Smooth muscle cell (in vitro differentiated cells): ENCODE measurements around the gene CETP. TPM values are rescaled to one million over a fixed set of nuclear protein-coding genes. Genes with fewer than 3 reads are reported as not detected.
A peak's percentile ranks its signal among the peaks of the same experiment; 100 is the strongest.

ENCODE experiments used
- DNase-seq: peaks from one replicate; lab custom pipeline; 2025; ENCODE audit not compliant: unreplicated experiment; lab: John Stamatoyannopoulos, UW
- H2AFZ ChIP-seq: fragments of 200-600 bp; sonication (generic); 2 replicates; pipeline ENCODE4 v1.6.0; 2016; ENCODE audit warnings: antibody characterized with exemption, low read depth, mild to moderate bottlenecking
- H3F3A ChIP-seq: fragments of 200-600 bp; sonication (generic); 2 replicates; pipeline ENCODE4 v1.6.0; 2017; ENCODE audit warnings: antibody characterized with exemption, low read depth
- H3K27ac ChIP-seq: fragments of 200-600 bp; sonication (generic); 2 replicates; pipeline ENCODE4 v1.5.1; 2016; ENCODE audit warnings: low read depth, mild to moderate bottlenecking
- H3K27me3 ChIP-seq: fragments of 200-600 bp; sonication (generic); 2 replicates; pipeline ENCODE4 v1.6.1; 2016; ENCODE audit warnings: low read depth, mild to moderate bottlenecking
- H3K36me3 ChIP-seq: fragments of 200-600 bp; sonication (generic); 2 replicates; pipeline ENCODE4 v1.5.1; 2016; ENCODE audit warnings: low read depth
- H3K4me1 ChIP-seq: fragments of 200-600 bp; sonication (generic); 2 replicates; pipeline ENCODE4 v1.5.1; 2016; ENCODE audit warnings: low read depth
- H3K4me2 ChIP-seq: fragments of 200-600 bp; sonication (generic); 2 replicates; pipeline ENCODE4 v1.6.0; 2016; ENCODE audit warnings: mild to moderate bottlenecking
- H3K4me3 ChIP-seq: fragments of 200-600 bp; sonication (generic); 2 replicates; pipeline ENCODE4 v1.5.1; 2016; ENCODE audit warnings: mild to moderate bottlenecking
- H3K79me2 ChIP-seq: fragments of 200-600 bp; sonication (generic); 2 replicates; pipeline ENCODE4 v1.6.0; 2016; ENCODE audit warnings: low read depth, mild to moderate bottlenecking
- H3K9ac ChIP-seq: fragments of 200-600 bp; sonication (generic); 2 replicates; pipeline ENCODE4 v1.6.0; 2016; ENCODE audit warnings: low read depth
- H3K9me3 ChIP-seq: fragments of 200-600 bp; sonication (generic); replicated peaks from 2 replicates; pipeline ENCODE4 v1.5.1; 2016; ENCODE audit warnings: low read depth
- H4K20me1 ChIP-seq: fragments of 200-600 bp; sonication (generic); 2 replicates; pipeline ENCODE4 v1.6.0; 2016; ENCODE audit warnings: low read depth
- WGBS: methylation state at CpG from one replicate; pipeline ENCODE4 v1.1.7; 2016; ENCODE audit warnings: low lambda C conversion rate; 5-methylcytosine and 5-hydroxymethylcytosine counted together
- polyA plus RNA-seq: library from polyadenylated mRNA; unstranded; fragments of >200 nt; fragmentation: Nextera tagmentation; extraction: Ambion mirVana; gene quantifications from 2 replicates; pipeline ENCODE4 v1.2.1, GENCODE V29; 2016
- total RNA-seq: library from RNA; depleted of rRNA; stranded (reverse); fragments of >200 nt; gene quantifications from 2 replicates; pipeline ENCODE4 v1.2.3, GENCODE V29; 2014
- TF ChIP-seq, protein P1 (sequence below): fragments of 200-600 bp; sonication (generic); IDR thresholded peaks from 2 replicates; pipeline ENCODE4 v1.5.1; 2017; ENCODE audit warnings: borderline replicate concordance, mild to moderate bottlenecking, antibody characterized with exemption; ENCODE audit not compliant: insufficient read depth, poor library complexity, severe bottlenecking

CETP gene
- total and polyA plus RNA-seq, 2 experiments from 2014 or later = not detected

DNA sequence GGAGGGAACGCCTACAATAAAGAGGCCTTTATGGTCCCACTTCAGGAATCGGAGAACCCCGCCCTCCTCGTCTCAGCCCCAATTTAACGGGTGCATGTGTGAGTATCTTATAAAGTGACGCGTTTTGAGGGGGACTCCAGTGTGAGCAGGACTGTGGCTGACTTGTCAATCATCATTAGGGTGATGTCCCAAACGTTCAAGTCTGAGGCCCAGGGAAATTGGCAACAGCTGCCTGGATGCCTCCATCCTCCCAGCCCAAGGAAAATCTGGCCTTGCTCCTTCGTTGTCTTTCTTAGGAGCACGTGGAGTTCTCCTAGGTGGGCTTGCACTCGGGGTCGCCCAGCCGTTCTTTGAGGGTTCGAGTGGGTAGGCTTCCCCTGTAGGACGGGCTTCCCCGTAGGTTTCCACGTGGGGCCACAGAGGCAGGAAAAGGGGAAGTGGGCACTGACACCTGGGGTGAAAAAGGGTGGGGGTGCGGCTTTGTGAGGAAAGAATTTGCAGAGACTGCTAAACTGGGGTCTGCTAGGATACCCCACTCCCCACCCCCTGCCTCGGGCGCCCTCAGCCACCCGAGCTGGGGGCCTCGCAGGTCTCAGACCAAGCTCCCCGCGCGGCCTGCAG, 30.4 kb upstream of the CETP start:
- 44% methylated on average over 23 of the region's 25 CpGs for WGBS

DNA sequence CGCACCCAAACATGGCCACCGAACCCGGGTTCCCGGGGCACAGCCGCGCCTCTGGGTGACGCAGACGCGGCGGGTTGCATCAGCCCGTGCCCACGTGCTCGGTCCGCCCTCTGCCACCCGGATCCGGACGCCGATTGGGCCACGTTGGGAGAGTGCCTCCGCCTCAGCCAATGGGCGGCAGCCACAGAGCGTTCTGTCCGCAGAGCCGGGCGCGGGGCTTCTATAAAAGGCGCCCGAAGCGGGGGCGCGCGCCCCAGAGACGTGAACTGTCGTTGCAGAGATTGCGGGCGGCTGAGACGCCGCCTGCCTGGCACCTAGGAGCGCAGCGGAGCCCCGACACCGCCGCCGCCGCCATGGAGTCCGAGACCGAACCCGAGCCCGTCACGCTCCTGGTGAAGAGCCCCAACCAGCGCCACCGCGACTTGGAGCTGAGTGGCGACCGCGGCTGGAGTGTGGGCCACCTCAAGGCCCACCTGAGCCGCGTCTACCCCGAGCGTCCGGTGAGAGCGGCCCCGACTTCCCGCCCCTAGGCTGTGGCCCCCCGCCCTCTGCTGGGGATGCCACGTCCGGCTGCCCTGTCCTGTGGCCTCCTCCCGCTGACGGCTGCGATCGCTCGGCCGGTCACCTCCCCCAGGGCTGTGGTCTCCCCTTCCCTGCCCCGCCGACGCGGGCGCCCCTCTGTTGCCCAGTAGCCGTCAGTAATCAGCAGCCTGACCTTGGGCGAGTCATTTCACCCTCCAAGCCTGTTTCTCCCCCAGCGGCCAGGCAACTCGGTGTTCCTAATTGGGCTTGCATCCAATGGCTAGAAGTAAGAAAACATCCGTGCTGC, 29.6 kb upstream of the CETP start, which contains the start of gene HERPUD1:
TSS of gene HERPUD1 (plus strand) at position 251 of the 829 bp plus-strand sequence. CDS start at position 354, 103 bp downstream.
- peak within 1 kb of the TSS; percentile 84 for H3K27ac ChIP-seq
- under 1% methylated on average over 73 of the region's 83 CpGs for WGBS
- peak; percentile 92 for DNase-seq
- peaks cover 14% of the 10 kb centered on the region for H3F3A ChIP-seq
- H3K27me3 ChIP-seq = no peaks in the 10 kb centered on the region
- H3K4me3 ChIP-seq = peak within 1 kb of the TSS; percentile 97
- peaks cover 49% of the 10 kb centered on the region for H4K20me1 ChIP-seq
- peaks cover 21% of the 10 kb centered on the region for H3K4me1 ChIP-seq
- H3K79me2 ChIP-seq = peaks cover 50% of the 10 kb centered on the region
- TF ChIP-seq, protein P1, sequence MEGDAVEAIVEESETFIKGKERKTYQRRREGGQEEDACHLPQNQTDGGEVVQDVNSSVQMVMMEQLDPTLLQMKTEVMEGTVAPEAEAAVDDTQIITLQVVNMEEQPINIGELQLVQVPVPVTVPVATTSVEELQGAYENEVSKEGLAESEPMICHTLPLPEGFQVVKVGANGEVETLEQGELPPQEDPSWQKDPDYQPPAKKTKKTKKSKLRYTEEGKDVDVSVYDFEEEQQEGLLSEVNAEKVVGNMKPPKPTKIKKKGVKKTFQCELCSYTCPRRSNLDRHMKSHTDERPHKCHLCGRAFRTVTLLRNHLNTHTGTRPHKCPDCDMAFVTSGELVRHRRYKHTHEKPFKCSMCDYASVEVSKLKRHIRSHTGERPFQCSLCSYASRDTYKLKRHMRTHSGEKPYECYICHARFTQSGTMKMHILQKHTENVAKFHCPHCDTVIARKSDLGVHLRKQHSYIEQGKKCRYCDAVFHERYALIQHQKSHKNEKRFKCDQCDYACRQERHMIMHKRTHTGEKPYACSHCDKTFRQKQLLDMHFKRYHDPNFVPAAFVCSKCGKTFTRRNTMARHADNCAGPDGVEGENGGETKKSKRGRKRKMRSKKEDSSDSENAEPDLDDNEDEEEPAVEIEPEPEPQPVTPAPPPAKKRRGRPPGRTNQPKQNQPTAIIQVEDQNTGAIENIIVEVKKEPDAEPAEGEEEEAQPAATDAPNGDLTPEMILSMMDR = peak; percentile 3
- H3K9me3 ChIP-seq = no peaks in the 10 kb centered on the region
- peak within 1 kb of the TSS; percentile 47 for H2AFZ ChIP-seq
- H3K9ac ChIP-seq = peak within 1 kb of the TSS; percentile 97
- H3K4me2 ChIP-seq = peak within 1 kb of the TSS; percentile 98
- H3K36me3 ChIP-seq = peaks cover 17% of the 10 kb centered on the region

More for the DNA sequence above, 30.4 kb upstream of the CETP start:
- peak overlapping the region; percentile 97 for H3K4me3 ChIP-seq
- TF ChIP-seq, protein P1 = no peak
- H3K4me1 ChIP-seq = peaks cover 21% of the 10 kb centered on the region
- no peak for DNase-seq
- H3K9ac ChIP-seq = peak overlapping the region; percentile 87
- peaks cover 10% of the 10 kb centered on the region for H3K36me3 ChIP-seq
- H3K27ac ChIP-seq = peak overlapping the region; percentile 79
- peaks cover 7% of the 10 kb centered on the region for H3F3A ChIP-seq
- H4K20me1 ChIP-seq = peaks cover 42% of the 10 kb centered on the region
- no peaks in the 10 kb centered on the region for H3K9me3 ChIP-seq
- H3K79me2 ChIP-seq = peaks cover 43% of the 10 kb centered on the region
- peak overlapping the region; percentile 77 for H3K4me2 ChIP-seq
- no peaks in the 10 kb centered on the region for H3K27me3 ChIP-seq
- H2AFZ ChIP-seq = peak overlapping the region; percentile 47

DNA sequence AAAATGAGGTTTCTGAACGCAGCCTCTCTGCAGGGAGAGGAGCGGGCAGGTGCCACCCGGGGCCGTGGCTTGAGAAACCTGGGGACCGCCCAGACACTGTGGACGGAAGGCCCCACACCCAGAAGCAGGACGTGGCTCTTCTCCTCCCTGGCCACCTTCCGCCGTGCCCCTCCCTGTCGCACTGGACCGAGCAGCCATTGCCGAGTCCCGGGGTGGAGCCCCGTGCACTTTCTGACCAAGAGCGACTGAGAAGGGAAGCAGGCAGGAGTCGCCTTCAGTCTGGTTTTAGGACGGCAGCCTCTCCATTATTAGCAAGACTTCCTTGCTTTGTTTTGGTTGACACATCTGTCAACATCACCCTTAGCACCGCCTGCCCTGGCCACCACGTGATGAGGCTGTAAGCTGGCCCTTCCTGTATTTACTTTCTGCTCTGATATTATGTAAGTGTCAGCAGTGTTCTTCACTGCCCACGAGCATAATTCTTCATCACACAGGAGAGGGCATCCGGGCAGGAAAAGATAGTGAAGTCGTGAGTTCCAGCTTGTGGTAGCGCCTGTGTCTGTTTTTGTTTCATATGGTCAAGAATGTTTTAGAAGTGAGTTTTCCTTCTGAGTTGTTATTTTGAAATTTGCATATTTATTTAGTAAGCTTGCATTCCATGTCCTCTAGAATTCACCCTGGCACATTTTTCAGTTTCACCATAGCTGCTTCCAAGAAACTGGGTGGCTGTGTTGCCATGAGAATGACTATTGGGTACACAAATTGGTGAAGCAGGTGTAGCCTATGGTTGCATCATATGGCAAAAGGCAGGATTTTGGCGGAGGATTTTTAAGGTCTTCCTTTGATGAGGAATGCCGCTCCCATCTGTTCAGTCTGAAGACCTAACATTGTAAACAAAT, 28.8 kb upstream of the CETP start:
- peaks cover 57% of the 10 kb centered on the region for H3K79me2 ChIP-seq
- peaks cover 16% of the 10 kb centered on the region for H3F3A ChIP-seq
- peaks cover 58% of the 10 kb centered on the region for H4K20me1 ChIP-seq
- H3K27ac ChIP-seq = peak overlapping the region; percentile 84
- H3K27me3 ChIP-seq = no peaks in the 10 kb centered on the region
- DNase-seq = no peak
- 4% methylated on average over 25 of the region's 25 CpGs for WGBS
- H3K4me1 ChIP-seq = peaks cover 21% of the 10 kb centered on the region
- H3K9me3 ChIP-seq = no peaks in the 10 kb centered on the region
- no peak overlapping the region for H2AFZ ChIP-seq
- peak overlapping the region; percentile 97 for H3K4me3 ChIP-seq
- peaks cover 25% of the 10 kb centered on the region for H3K36me3 ChIP-seq
- H3K9ac ChIP-seq = peak overlapping the region; percentile 97
- H3K4me2 ChIP-seq = peak overlapping the region; percentile 98
- TF ChIP-seq, protein P1 = no peak
